SK-N-MC (cell line): Measurements from ENCODE around the gene RXRB.

Experiments
- DNase-seq: peaks from one replicate; pipeline ENCODE4 v3.0.0-alpha.2; 2011; ENCODE audit warnings: low read depth, low spot score
- H3K27ac ChIP-seq: fragments of 200-600 bp; sonication (generic); 2 replicates; pipeline ENCODE4 v1.5.1; 2016; ENCODE audit warnings: mixed run types
- H3K36me3 ChIP-seq: fragments of 200-600 bp; sonication (generic); 2 replicates; pipeline ENCODE4 v1.6.1; 2017; ENCODE audit warnings: antibody characterized with exemption, low read length, mixed read lengths; ENCODE audit not compliant: insufficient read depth
- H3K4me3 ChIP-seq: fragments of 200-600 bp; sonication (generic); 2 replicates; pipeline ENCODE4 v1.5.1; 2016
- H3K9ac ChIP-seq: fragments of 200-600 bp; sonication (generic); 2 replicates; pipeline ENCODE4 v1.8.0; 2017; ENCODE audit warnings: mixed run types, mixed read lengths; ENCODE audit not compliant: insufficient read length
- H3K9me3 ChIP-seq: fragments of 200-600 bp; sonication (generic); 2 replicates; pipeline ENCODE4 v1.6.1; 2017; ENCODE audit warnings: low read depth, mild to moderate bottlenecking, antibody characterized with exemption, low read length, moderate library complexity, mixed read lengths
- EZH2 ChIP-seq: fragments of 200-600 bp; sonication (generic); IDR thresholded peaks from one replicate; pipeline ENCODE4 v1.6.1; 2017; ENCODE audit warnings: antibody characterized with exemption
- FOXP2 ChIP-seq: optimal IDR thresholded peaks from 2 replicates; pipeline ENCODE3; 2011; ENCODE audit warnings: mild to moderate bottlenecking, moderate library complexity; ENCODE audit not compliant: insufficient read depth; ENCODE audit errors: extremely low read length, control extremely low read depth
- POLR2AphosphoS5 ChIP-seq: IDR thresholded peaks from 2 replicates; pipeline ENCODE4 v1.6.1; 2012; ENCODE audit warnings: mild to moderate bottlenecking, low read depth, low read length, borderline replicate concordance

Gene RXRB

DNA sequence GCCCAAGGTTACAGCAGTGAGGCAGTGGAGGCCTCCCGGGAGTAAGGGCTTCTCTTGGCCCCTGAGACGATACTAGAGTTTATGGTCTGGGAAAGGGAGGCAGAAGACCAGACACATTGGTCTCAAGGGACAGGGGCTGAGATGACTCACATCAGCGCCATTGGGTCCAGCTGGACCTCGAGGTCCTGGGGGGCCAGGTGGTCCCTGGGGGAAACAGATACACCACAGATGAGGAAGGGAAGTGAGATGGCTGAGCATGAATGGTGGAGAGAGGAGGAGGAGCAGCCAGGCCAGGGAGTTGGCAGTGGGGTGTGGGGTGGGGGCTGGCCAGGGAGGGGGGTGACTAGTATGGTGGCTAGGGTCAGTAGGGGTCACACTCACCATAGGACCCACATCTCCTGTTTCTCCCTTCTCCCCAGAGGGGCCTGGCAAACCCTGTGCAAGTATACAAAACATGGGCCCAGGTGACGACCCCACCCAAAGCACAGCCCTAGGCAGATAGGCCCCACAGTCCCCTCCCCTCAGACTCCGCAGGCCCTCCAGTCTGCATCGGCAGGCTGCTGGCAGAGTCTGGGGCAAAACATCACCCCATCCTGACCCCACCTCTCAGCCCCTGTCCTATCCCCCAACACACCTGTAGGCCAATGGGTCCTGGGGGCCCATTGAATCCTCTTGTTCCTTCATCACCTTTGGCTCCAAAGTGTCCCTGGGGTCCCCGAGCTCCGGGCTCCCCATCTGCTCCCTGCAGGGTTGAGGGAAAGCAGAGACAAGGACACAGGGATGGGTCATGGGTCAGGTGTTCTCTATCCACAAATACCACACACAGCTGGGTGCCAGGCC is 30.1 kb downstream of the RXRB start:
- TF ChIP-seq EZH2 (no peak), FOXP2 (no peak), POLR2AphosphoS5 (no peak)
- Histone ChIP-seq H3K9ac (no peak overlapping the region), H3K9me3 (no peaks in the 10 kb centered on the region), H3K36me3 (no peaks in the 10 kb centered on the region), H3K4me3 (no peak overlapping the region), H3K27ac (no peak overlapping the region)
- DNase-seq, result no peak

DNA sequence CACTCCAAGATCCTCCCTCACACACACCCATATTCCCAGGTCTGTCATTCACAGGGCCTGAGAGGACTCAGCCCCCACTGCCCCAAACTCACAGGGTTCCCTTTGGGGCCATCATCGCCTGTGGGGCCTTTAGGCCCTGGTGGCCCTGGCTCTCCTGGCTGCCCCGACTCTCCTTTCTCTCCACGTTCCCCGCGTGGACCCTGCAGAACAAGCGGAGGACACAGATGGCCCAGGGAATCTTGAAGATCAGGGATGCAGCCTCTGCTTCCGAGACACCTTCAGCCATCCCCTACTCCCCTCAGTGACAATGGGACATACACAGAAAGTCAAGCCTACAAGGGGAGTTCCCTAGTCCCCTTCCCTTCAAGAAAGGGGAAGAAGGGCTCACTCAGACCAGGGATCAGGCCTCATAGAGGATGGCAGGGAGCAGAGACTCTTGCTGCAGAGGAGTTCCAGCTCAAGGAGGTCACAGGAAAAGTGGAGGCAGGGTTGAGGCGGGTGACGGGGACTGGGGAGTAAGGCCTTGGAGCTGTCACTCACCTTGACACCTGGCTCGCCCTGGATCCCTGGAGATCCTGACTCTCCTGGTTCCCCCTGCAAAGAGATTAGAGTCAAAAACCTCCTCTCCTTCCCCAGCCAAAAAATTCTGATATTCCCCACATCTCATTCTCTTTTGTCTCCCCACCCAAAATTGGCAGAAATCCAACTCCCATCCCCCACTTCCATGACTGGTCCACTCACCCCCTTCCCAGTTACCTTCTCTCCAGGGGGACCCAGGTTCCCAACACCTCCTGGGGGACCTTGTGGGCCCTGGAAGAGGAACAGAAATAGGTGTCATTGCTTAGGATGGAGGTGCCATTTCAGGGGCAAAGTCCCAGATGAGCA is 30.9 kb downstream of the RXRB start:
- Histone ChIP-seq H3K27ac (no peak overlapping the region), H3K9me3 (no peaks in the 10 kb centered on the region), H3K36me3 (no peaks in the 10 kb centered on the region), H3K4me3 (no peak overlapping the region), H3K9ac (no peak overlapping the region)
- DNase-seq, result no peak
- no peak for TF ChIP-seq EZH2
- no peak for TF ChIP-seq POLR2AphosphoS5
- no peak for TF ChIP-seq FOXP2

DNA sequence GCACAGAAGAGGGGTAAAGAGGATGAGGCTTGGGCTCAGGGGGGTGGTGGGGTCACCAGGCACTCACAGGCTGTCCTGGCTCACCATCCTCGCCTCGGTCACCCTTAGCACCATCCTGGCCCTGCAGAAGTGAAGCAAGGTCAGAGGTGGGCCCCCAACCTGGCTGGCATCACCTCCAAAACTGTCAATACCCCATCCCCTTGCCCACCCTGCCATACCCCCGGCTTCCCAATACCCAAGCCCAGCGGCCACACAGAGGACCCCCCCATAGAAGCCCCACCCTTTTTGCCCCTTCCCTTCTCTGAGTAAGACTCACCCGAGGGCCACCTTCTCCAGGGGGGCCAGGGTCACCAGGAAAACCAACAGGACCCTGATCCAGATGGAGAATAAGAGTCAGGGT is 31.8 kb downstream of the RXRB start:
- Histone ChIP-seq H3K9me3 (no peaks in the 10 kb centered on the region), H3K4me3 (no peak overlapping the region), H3K9ac (no peak overlapping the region), H3K27ac (no peak overlapping the region), H3K36me3 (no peaks in the 10 kb centered on the region)
- no peak for TF ChIP-seq EZH2
- TF ChIP-seq FOXP2, result no peak
- TF ChIP-seq POLR2AphosphoS5, result no peak
- no peak for DNase-seq

DNA sequence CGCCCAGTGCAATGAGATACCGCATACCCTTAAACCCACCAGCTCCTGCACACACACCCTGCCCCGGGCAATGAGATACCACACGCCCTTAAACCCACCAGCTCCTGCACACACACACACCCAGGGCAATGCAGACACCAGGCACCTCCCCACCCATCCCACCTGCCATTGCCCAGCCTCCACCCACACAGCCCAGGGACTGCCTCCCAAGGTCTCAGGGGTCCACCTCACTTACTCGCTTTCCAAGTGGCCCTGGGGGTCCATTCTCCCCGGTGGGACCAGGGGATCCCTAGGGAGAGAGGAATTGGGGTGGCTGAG is 32.2 kb downstream of the RXRB start:
- Histone ChIP-seq H3K9ac (no peak overlapping the region), H3K4me3 (no peak overlapping the region), H3K27ac (no peak overlapping the region), H3K36me3 (no peaks in the 10 kb centered on the region), H3K9me3 (no peaks in the 10 kb centered on the region)
- TF ChIP-seq EZH2 (no peak), FOXP2 (no peak), POLR2AphosphoS5 (no peak)
- no peak for DNase-seq

DNA sequence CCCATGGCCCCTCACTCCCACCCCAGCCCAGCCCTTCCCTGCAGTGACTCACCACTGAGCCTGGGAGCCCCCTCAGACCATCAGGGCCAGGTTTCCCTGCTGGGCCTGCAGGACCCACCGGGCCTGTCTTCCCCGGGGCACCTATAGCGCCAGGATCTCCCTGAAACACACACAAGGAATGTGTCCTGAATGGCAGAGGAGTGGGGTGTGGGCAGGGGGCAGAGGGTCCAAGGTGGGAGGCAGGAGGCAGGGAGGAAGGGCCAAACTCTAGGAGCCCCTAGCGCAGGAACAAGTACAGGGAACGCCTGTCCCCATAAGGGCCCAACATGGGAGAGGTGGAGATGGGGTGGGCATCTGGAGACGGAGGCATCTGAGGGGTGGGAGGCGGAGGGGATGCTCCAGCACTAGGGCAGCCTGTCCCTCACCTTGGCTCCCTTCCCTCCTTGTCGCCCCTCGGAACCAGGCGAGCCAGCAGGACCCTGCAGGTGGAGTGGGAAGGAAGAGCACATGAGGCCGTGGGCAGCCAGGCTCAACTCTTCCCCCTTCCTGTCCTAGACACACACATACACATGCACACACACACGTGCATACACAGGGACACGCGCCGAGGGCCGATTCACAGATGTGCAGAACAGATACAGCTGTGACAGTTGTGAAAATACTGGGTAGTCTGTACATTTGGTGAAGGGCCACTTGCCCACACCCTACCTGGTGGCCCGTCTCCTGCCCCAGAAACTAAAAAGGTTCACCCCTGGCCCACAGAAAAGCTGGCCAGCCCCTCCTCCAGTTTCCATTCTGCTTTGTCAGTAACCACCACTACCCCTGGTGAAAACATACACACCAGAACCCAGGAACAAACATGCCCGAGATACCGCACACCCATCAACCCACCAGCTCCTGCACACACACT is 32.8 kb downstream of the RXRB start:
- H3K36me3 ChIP-seq, result no peaks in the 10 kb centered on the region
- no peak for TF ChIP-seq EZH2
- TF ChIP-seq FOXP2, result no peak
- H3K9me3 ChIP-seq, result no peaks in the 10 kb centered on the region
- no peak overlapping the region for H3K4me3 ChIP-seq
- H3K27ac ChIP-seq, result no peak overlapping the region
- no peak overlapping the region for H3K9ac ChIP-seq
- DNase-seq, result no peak

DNA sequence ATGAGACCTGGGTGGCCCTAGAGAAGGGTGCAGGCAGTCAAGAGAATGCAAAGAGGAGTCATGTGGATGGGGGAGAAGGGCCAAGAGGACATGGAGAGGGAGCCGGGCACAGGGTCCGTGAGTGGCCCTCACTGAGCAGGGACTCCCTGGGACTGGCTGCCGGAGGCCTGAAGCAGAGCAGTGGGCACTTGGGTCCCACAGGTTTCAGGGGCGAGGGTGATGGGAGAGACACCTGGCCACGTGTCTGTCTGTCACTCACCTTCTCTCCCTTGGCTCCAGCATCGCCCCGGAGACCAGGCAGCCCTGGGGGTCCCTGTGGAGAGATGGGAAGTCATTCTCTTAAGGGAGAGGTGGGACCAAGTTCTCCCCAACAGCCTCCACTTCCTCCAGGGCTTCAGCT is 33.7 kb downstream of the RXRB start:
- H3K4me3 ChIP-seq, result no peak overlapping the region
- DNase-seq, result no peak
- H3K9me3 ChIP-seq, result no peaks in the 10 kb centered on the region
- no peak for TF ChIP-seq EZH2
- no peak for TF ChIP-seq POLR2AphosphoS5
- no peak for TF ChIP-seq FOXP2
- no peaks in the 10 kb centered on the region for H3K36me3 ChIP-seq
- no peak overlapping the region for H3K9ac ChIP-seq
- no peak overlapping the region for H3K27ac ChIP-seq

DNA sequence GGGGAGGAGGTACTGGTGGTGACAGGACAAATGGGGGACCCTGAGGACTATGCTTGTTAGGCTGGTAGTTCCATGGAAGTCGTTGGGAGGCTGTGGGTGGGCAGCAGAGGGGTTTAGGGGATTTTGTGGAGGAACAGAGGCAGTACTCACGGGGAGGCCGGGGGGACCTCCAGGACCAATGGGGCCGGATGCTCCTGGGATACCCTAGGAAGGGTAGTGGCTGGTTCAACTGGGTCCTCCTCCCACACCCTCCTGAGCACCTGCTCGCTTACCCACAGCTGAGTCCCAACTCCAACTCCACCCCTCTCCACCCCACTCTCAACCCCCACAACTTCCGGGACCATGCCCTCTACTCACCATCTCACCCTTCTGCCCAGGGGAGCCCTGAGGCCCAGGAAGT is 34.1 kb downstream of the RXRB start:
- TF ChIP-seq FOXP2 (no peak), POLR2AphosphoS5 (no peak), EZH2 (no peak)
- Histone ChIP-seq H3K9me3 (no peaks in the 10 kb centered on the region), H3K36me3 (no peaks in the 10 kb centered on the region), H3K4me3 (no peak overlapping the region), H3K9ac (no peak overlapping the region), H3K27ac (no peak overlapping the region)
- no peak for DNase-seq
